Retina (tissue), 1 donor: ENCODE data around the gene LBHD2.
"Not testable (repeated sequence)": the region's sequence is repeated elsewhere in the genome, so short reads cannot be mapped to it uniquely, and the experiment has no call there.

ENCODE experiments used
- DNase-seq: peaks from one replicate; pipeline ENCODE4 v3.0.0-alpha.2; 2016

The LBHD2 gene

DNA sequence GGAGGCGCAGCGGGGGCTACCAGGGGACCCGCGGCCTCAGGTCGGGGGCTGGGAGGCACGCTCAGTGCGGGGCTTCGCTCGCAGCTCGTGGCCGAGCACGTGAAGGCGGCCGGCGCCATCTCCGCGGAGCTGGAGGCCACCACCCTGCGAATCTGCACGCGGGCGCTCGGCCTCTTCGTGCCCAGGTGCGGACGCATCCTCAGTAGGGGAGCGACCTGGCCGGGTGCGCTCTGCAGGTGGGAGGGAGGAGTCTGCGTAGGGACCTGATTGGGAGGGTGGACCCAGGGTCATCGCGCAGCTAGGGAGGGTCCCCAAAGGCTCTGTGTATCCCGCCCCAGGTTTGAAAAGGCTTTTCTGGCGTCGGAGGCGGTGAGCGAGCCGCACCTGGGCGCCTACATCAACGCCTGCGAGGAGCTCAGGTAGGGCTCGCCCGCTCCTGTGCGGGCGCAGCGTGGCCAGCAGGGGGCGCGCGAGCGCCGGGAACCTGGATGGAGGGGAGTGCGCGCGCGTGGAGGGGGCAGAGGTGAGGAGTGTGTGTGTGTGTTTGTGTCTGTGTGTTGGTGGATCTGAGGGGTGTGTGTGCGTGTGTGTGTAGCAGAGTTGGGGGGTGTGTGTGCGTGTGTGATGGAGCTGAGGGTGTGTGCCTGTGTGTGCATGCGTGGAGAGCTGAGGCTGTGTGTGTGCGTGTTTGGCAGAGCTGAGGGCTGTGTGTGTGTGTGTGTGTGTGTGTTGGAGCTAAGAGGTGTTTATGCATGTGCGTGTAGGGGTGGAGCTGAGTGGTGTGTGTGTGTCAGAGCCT is 20.8 kb downstream of the LBHD2 start:
- DNase-seq: peak; percentile 86

DNA sequence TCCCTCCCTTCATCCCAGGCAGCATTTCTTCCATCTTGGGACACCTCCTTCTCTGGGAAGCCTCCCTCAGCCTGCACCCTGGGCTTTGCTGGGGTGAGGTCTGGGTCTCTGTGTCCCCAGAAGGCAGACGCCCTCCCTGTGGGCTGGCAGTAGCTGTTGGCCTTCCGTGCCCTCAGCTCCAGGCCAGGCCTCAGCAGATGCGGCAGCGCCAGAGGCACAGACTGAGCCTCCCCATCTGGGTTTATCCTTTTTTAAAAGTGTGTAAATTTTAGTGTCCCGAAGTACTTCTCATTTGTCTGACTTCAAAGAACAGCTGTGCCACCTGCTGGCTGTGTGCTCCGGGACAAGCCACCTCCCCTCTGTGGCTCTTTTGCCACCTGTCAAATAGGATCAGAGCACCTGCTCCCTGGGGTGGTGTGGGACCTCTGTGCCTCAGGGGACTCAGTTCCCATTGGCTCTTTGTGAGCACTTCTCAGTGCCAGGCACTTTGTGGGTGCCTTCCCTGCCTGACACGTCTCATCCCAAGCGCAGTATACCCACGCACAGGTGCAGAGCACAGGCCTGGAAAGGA is 21.7 kb downstream of the LBHD2 start:
- no peak for DNase-seq

DNA sequence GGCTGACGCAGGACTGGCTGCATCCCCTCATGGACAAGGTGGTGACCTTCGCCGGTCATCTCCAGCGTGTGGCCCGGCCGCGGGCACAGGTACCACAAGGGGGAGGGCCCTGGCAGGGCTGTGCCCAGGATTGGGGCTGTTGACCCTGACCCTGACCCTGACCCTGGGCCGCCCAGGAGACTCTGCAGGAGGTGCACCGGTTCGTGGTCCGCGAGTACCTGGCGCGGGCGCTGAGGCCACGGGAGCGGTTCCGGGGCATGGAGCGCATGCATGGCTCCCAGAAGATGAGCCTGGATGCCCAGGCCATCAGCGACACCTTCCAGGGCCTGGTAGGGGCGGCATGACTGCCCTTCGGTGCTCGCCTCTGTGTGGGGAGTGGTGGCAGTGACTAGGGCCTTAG is 23.4 kb downstream of the LBHD2 start:
- DNase-seq: no peak

DNA sequence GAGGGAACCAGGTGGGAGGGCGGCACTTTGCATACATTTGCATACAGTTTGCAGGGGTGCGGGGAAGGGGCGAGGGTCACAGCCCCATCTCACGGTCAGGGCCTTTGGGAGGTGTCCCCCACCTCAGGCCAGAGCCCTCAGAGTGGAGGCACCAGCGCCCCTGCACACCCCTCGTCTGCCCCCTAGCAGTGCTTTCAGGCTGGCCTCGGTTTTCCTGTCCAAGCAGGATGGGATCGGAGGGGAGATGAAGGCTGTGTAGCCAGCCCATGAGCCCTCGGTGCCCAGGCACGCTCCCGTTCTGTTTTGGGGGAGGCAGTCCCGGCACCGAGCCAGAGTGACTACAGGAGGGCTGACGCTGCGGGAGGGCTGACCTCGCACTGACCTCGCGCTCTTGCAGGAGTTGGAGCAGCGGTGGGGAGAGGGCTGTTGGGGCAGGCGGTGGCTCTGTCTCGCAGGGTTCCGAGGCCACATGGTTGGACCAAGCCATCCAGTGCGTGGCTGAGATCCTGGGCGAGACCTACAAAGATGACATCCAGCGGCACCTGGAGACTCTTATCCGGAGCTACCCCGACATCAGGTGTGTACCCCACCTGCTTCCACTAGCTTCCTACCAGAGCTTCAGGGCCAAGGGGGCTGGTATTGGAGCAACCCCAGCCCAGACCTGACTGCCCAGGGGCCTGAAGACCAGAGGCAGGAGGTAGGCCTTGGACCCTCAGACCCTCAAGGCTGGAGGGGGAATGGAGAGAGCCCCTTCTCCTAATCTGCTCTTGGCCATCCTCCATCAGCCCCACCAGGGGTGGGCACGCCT is 24.1 kb downstream of the LBHD2 start:
- DNase-seq: peak; percentile 38

DNA sequence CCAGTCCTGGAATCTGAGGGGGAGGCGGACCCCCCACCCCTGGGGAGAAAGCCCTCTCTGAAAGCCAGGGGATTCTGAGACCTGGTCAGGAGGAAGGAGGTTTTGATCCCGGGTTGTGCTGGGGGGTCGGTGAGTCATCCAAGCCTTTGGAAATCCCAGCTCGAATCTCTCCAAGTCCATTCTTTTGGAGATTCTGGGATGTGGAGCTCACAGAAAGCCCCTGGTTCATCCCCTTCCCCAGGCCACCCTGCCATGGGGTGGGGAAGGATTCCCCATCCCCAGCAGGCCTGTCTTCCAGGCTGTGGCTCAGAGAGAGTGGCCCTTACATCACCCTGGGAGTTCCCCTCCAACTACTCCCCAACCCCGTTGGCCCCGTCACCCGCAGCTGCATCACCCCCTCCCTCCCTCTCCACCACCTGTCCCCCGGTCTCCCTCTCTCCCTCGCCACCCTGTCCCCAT is 24.8 kb downstream of the LBHD2 start:
- no peak for DNase-seq

DNA sequence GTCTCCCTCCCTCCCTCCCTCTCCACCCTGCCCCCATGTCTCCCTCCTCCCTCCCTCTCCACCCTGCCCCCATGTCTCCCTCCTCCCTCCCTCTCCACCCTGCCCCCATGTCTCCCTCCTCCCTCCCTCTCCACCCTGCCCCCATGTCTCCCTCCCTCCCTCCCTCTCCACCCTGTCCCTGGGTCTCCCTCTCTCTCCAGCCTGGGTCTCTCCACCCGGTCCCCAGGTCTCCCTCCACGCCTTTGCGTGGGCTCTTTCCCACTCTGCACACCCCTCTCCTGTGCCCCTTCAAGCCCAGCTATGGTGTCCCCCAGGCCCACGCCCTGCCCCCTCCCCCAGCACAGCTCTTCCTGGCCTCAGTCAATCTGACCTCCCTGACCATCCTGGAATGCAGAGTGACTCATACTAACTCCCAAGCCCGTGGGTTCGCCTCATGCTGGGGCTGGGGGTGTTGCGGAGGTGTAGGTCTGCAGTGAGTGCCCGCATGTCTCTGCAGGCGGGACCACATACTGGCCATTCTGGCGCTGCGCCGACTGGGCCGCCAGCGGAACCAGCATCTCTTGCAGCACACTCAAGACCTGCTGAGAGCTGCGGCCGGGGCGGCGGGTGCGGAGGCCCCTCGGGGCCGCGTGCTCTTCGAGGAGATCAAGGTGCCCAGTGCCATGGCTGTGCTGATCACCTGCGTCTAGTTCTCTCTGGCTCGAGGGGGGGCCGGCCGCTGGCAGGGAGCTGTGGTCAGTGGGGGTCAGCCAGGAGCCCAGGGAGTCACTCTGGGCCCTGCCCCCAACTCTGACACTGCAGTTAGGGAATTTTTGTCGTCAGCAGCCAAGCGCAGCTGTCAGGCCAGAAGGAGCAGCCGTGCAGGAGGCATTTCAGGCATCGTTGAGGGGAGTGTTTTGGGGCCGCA is 25.8 kb downstream of the LBHD2 start:
- DNase-seq: peak; percentile 58

DNA sequence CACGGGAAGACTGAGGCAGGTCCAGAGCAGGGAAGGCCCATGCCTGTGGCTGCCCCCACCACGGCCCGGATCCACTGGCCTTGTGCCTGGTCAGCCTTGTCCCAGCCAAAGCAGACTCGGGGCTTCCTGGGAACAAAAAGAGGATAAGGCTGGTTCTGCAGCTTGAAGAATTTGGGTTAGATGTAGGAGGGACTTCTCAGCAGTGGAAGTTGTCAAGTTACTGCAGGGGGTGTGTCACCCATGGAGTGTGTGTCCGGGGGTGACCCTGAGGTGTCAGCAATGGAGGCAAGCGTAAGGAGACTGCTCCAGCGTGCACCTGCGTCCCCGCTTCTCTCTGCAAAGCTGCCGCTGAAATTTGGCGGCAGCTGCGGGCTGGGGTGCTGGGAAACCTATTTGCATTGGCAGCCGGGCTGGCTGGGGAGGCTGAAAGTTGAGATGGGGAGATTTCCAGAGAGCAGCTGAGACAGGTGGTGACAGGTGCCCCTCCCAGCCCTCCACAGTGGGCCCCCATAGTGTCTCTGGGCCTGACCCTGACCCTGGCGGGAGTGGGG is 26.7 kb downstream of the LBHD2 start:
- no peak for DNase-seq

DNA sequence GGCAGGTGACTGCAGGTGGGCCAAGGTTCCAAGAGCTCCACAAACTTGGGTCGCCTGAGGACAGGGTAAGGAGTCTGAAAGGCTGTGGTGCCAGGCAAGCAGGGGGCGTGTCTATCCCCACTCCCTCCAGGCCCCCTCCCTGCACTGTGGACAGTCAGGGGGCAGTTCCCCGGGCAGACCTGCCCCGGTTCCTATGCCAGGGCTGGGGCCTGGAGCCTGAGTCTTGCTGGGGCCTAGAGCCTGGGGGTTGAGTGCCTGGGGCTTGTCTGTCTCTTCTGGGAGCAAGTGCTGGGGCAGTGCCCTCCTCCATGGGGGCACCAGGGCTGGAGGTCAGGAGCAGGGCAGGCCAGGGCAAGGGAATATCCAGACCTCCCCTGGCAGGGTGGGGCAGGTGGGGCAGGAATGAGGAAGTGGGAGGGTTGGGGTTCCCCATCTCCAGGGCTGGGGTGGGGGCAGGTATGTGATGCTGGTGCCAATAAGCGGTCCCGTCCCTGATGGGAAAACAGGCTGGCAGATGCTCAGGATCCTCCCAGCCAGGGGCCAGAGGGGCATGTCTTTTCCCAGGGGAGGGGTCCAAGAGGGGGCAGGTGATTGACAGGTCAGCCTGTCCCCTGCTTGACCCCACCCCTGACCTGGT is 27.3 kb downstream of the LBHD2 start:
- DNase-seq: no peak

DNA sequence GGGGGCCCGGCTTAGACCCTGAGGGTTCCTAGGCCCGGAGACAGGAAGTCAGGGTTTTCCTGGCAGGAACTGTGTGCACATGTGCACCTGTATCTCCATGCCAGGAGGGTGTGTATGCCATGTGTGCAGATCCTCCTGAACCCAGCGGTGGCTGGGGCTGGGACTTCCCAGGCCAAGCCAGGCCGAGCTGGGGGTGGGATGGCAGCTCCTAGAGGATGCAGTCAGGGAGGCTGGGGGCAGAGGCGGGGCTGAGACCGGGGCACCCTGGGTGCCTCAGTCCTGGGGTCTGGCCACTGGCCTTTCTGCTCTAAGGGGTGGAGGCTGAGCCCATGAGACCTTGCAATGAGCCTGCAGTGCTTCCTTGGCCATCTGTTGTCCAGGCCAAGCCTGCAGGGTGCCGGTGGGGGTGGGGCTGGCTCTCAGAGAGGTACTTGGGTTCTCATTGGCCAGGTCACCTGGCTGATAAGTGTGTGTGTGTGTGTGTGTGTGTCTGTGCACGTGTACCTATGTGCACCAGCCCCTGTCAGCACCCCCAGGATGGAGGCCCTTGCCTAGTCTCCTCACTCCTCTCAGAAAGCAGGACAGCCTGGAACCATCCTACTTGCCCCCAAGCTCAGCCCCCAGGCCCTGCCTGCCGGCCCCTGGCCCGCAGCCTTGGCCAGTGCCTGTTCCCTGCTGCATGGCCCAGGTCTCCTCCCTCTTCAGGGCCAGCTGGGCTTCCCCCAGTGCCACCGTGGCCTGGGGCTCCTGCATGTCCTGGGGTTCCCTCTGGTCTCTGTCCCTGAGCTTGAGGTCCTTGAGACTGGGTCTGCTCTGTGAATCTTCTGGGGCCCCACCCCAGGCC is 28.6 kb downstream of the LBHD2 start:
- no peak for DNase-seq

DNA sequence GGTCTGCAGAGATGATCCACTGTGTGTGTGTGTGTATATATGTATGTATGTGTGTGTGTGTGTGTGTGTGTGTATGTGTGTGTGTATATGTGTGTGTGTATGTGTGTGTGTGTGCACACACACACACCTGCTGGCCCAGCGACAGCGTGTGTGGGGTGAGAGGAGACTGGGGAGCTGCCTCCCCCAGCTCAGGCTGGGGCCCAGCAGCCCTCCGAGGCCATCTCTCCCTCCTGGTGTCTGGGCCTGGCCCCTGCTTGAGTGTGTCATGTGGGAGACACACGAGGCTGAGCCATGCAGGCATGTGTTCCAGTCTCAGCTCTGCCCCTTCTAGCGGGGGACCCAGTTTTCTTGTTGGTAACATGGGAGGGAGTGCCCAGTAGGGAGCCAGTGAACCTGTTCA is 29.3 kb downstream of the LBHD2 start:
- no peak for DNase-seq

DNA sequence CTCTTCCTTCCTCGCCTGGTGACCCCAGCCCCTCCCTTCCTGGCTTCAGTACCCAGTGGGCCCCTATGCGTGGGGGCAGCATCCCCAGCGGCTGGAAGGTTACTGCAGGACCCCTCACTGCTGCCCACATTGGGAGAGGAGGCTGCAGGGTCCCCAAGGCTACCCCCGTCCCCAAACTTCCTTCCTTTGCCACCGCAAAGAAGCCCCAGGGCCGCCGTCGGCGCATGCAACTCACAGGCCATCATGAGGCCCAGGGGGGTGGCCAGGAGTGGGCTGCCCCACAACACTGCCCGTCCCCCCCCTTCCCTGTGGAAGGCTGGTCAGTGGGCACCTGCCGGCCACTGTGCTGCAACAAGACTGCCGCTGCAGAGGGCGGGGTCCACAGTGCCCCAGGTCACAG is 29.8 kb downstream of the LBHD2 start:
- DNase-seq: no peak

DNA sequence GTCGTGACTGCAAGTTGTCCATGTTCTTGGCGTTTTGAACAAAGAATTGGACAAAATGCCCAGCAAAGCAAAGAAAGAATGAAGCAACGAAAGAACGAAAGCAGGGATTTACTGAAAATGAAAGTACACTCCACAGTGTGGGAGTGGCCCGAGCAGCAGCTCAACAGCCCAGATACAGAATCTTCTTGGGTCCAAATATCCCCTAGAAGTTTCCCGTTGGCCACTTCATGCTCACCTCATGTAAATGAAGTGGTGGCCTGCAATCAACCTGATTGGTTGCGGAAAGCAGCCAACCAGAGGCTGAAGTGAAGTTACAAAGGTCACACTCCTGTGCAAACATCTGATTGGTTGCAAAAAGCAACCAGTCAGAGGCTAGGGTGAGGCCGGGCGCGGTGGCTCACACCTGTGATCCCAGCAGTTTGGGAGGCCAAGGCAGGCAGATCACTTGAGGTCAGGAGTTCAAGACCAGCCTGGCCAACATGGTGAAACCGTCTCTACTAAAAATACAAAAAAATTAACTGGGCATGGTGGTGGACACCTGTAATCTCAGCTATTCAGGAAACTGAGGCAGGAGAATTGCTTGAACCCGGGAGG is 31.2 kb downstream of the LBHD2 start:
- DNase-seq: not testable (repeated sequence)

DNA sequence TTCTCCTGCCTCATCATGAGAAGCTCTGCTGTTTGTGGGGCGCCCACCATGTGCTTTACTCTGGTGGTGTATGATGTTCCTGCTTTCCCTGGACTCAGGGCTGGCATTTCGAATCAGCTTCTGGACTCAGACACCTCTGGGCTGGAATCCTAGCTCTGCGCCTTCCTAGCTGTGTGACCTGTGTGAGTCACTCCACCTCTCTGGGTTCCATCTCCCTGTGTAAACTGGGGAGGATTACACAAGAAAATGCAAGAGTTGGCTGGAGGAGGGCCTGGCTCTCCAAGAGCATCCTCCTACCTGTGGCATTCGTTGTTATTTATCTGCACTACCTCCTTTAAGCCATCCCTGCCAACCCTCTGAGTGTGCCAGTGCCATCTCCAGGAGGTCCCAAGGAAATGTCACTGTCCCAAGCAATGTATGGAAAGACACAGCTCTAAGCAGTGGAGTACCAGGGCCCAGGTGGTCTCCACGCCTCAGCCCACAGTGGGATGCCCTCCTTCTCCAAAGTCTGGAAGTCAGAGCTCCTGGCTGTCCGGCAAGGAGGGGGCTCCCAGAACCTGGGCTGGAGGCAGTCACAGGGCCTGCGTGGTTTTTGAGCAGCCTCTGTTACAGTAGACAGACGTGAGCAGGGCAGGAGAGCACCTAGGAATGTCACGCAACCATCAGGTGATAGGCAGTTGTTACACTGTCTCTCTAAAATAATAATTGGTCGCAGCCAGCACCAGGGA is 32.0 kb downstream of the LBHD2 start:
- no peak for DNase-seq

DNA sequence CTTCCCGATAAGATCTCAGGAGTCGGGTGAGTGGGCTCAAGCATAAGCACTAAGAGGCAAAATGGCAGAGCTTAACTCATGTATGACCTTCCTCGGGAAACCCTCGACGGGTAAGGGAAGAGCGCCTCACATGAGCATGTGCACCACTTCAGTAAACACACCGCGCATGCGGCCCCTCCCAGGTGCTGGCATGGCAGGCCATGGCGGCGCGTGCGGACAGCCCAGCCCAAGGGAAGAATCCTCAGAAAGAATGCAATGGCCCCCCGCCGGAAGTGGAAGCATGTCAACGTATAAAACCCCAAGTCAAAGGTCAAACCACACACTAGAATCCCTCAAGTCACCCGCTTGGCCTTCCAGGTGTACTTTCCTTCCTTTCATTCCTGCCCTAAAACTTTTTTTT is 32.6 kb downstream of the LBHD2 start:
- no peak for DNase-seq

DNA sequence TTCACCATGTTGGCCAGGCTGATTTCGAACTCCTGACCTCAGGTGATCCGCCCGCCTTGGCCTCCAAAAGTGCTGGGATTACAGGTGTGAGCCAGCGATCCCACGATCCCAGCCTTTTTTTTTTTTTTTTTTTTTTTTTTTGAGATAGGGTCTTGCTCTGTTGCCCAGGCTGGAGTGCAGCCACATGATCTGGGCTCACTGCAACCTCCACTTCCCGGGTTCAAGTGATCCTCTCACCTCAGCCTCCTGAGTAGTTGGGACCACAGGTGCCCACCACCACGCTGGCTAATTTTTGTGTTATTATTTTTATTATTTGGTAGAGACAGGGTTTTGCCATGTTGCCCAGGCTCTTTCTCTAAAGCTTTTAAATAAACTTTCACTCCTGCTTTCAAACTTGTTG is 33.5 kb downstream of the LBHD2 start:
- DNase-seq: not testable (repeated sequence)

DNA sequence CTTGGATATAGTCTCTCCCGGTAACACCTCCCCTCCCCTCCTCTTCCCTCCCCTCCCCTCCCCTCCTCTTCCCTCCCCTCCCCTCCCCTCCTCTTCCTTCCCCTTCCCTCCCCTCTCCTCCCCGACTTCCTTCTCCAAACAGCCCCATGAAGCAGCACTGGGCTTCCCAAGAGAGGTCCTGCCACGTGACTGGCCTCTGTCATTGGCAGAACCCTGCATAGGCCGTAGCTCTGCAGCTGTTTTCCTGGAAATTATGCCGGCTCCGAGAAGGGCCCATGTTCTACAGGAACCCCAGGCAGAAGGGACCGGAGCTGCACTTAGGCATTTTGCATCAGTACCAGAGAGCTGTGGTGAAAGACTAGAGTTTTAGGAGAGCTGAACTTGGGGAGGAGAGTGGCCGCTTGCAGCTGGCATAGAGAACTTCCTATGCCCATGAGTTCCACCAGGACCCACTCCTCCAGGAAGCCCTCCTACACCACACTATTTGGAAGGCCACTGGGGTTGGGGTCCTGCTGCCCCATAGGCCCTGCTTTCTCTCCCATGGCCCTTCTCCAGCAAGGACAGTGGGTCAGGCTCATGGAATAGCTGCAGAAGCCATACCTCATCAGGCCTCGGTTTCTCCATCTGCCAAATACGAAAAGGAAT is 34.1 kb downstream of the LBHD2 start:
- no peak for DNase-seq

DNA sequence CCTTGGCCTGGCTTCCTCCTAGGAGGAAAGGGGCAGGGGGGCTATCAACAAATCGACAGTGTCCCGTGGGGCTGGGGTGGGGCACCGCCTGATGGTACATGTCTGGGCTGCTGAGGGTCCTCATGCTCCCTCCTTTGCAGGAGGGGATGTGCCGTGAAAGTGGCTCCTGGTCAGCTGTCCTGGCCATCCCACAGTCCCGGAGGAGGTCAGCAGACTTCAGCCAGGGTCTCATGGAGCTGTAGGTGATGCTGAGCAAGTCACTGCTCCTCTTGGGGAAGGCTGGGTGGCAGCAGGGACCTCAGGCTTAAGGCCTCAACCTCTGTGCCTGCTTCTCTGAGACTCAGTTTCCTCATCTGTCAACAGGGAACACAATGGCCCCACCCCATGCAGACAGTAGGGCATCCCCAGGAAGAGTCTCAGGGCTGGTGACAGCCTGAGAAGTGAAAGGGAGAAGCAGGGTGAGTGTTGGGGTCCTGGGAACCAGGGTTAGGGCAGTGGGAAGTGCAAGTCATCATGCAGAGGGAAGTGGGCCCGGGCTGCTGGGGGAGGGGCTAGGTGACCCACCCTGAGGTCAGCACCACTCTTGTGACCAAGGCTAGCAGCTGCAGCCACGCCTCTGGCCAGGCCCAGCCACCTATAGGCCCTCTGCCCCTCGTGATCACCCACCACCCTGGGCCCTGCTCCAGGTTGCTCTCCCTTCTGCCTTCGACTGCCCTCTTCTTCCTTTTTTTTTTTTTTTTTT is 34.8 kb downstream of the LBHD2 start:
- DNase-seq: no peak

DNA sequence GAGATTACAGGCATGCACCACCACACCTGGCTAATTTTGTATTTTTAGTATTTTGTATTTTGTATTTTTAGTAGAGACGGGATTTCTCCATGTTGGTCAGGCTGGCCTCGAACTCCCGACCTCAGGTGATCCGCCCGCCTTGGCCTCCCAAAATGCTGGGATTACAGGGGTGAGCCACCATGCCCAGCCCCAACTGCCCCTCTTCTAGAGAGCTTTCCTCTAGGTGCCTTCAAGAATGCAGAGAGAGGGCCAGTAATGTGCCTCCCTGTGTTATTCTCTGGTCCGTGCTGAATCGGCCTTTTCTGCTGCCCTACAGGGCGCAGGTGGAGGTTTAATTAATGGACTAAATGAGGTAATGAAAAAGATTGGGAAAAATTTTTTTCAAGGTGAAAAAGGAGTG is 35.5 kb downstream of the LBHD2 start:
- not testable (repeated sequence) for DNase-seq
